Measurements from ENCODE around the gene OR52I1. TPM values are rescaled to one million over a fixed set of nuclear protein-coding genes. Genes with fewer than 3 reads are reported as not detected.

OR52I1 gene, protein sequence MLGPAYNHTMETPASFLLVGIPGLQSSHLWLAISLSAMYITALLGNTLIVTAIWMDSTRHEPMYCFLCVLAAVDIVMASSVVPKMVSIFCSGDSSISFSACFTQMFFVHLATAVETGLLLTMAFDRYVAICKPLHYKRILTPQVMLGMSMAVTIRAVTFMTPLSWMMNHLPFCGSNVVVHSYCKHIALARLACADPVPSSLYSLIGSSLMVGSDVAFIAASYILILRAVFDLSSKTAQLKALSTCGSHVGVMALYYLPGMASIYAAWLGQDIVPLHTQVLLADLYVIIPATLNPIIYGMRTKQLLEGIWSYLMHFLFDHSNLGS
- not detected in 2 replicates for total RNA-seq

DNA sequence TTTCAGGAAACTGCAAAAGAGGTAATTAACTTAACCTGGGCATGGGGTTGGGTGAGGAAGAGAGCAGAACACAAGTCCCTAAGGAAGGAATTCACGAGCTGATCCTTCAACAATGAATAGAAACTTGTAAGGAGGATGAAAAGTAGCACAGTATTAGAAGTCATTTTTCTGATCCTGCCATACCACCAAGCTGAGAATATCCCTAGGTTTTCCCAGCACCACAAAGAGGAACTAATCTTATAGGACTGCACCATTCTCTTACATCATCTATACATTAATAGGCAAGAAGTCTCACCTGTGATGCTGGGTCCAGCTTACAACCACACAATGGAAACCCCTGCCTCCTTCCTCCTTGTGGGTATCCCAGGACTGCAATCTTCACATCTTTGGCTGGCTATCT is at the start of gene OR52I1:
Gene OR52I1, plus strand, starts transcription at position 301 of the 400 bp plus-strand sequence. Its CDS starts 0 bp downstream, at position 301.

DNA sequence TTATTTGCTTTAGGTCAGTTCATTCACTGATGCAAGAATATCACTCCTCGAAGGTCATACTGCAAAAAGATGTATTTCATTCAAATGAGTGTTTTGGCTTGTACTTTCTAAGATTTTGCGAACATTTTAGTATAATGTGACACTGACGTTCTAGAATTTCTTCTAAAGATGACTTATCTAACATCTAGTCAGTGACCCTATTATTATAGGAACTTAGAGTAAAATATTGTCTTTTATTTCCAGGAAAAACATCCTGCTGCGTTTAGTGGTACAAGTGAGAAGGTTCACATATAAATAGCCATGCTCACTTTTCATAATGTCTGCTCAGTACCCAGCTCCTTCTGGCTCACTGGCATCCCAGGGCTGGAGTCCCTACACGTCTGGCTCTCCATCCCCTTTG is 48.9 kb upstream of the OR52I1 start, which contains the start of gene OR52M1:
Gene OR52M1, plus strand, starts transcription at position 301 of the 400 bp plus-strand sequence. Its CDS starts 0 bp downstream, at position 301.

DNA sequence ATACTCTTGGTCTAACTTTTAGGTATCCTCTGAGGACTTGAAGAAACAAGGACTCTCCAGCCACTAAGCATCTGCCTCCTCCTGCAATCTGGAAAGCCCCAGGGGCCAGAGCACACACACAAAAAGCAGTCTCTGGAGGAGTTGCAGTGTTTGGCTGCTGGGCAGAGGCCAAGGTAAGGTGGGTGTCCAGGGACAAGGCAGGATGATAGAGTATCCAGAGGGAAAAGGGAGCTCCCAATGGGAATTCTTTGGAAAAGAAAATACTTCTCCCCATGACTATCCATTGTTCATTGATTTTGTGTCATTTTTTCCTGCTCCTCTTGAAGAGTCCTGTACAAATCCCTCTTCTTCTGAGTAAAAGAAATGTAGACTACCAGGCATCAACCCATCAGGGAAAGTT is 12.4 kb upstream of the OR52I1 start, which contains the start of gene OR52I2:
Gene OR52I2, plus strand, starts transcription at position 301 of the 400 bp plus-strand sequence.

DNA sequence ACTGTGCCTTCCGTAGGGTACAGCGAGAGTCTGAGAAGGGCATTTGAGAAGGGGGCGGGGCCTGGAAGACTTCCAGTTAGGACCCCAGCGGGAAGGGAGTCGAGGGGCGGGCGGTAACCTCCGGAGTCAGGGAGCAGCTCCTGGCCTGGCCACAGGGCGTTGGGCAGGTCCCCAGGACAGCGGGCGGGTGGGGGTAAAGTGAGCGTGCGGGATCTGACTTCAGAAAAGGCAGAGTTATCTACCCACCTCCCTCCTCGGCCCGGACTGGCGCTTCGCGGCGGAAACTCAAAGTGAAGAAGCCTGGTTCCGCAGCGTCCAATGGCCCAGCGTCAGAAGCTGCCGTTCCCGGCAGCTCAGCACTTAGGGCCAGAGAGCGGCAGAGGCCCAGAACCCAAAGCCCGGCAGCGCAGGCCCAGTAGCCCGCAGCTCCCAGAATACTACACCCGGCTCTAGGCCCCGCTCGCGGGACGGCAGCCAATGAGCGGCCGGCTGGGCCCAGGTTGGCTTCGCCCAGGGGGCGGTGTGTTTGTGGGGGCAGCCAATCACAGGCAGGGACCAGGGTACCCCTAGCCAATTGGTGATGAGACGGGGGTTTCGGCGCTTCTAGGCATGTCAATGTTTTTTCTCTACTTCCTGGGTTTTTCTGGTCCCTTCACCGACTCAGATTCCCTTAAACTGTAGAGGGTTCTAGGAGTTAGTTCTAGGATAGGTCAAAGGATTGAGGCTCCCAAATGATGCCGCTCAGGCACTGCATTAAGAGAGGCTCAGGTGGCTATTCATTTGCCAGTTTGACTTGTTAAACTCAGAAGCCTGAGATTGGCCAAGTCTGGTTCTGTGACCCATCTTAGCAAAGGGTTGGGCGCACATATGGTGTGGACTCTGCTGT is 14.2 kb downstream of the OR52I1 start, which contains the start of gene TRIM68:
Gene TRIM68, minus strand, starts transcription at position 451 of the 886 bp plus-strand sequence. CDS start 2,727 bp downstream, outside the sequence.

DNA sequence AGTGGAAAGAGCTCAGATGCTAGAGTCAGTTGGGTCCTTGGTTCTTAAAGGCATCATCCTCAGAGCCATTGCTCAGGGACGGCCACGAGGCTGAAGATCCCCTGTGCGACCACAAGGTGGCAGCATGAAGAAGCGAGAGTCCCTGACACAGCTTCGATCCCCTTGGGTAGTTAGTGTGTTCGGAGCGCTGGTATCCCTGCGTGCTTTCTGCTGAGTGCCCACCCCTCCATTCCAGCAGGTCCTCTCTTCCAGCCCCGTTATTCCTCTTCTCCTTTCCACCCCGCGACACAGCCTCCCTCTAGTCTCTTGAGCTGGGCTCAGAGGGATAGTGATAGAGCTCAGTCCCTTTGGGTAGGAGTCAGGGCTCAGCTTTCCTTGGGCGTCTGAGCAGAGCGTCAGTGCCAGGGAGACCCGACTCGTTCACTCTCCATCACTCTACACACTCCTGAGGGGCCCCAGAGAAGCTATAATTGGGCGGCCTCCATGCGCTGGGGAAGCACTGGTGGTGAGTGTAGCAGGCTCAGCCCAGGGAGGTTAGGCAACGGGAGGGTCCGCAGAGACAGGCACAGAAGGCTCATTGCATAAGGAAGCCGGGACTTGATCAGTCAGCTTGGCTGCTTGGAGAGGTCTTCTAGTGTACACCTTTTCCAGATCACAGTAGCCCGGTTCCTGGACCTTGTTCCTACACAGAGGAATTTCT is 43.3 kb downstream of the OR52I1 start, which contains the start of gene OR51D1:
Gene OR51D1, plus strand, starts transcription at position 516 of the 700 bp plus-strand sequence. CDS start 2,314 bp downstream, outside the sequence.

DNA sequence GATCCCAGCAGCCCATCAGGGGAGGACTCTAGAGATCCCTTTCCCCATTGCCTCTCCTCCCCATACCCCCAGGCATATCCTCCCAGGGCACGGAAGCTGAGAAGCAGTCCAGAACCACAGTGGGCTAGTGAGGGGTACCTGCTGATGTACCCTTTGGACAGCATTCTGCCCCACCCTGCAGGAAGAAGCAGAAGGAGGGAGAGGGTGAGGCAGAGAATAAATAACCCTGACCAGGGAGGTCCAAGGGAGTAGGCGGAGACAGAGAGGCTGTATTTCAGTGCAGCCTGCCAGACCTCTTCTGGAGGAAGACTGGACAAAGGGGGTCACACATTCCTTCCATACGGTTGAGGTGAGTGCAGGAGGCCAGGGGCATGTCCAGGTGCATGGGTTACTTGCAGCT is 49.8 kb downstream of the OR52I1 start, which contains the start of gene OR51E1:
Gene OR51E1, plus strand, starts transcription at position 301 of the 400 bp plus-strand sequence. CDS start 8,545 bp downstream, outside the sequence.

Other genes with a start within 250 kb of the OR52I1 start
- gene OR52B4, start 225.7 kb upstream of the OR52I1 start, total RNA-seq = not detected in 2 replicates
- 16.7 and 21.3 TPM in 2 replicates for gene TRIM21, start 200.3 kb upstream of the OR52I1 start, total RNA-seq
- not detected in 2 replicates for gene OR52K2, start 144.7 kb upstream of the OR52I1 start, total RNA-seq
- not detected in 2 replicates for gene OR52K1, start 111.4 kb upstream of the OR52I1 start, total RNA-seq
- not detected in 2 replicates for gene OR52M1, start 48.8 kb upstream of the OR52I1 start, total RNA-seq
- gene OR52I2, start 12.3 kb upstream of the OR52I1 start, total RNA-seq = not detected in 2 replicates
- gene TRIM68, start 14.2 kb downstream of the OR52I1 start, total RNA-seq = 13.9 and 15.4 TPM in 2 replicates
- not detected in 2 replicates for gene OR51D1, start 43.4 kb downstream of the OR52I1 start, total RNA-seq
- gene OR51E1, start 49.9 kb downstream of the OR52I1 start, total RNA-seq = not detected in 2 replicates
- gene OR51E2, start 103.8 kb downstream of the OR52I1 start, total RNA-seq = not detected in 2 replicates
- not detected in 2 replicates for gene MMP26, start 110.7 kb downstream of the OR52I1 start, total RNA-seq
- not detected in 2 replicates for gene OR51F1, start 175.9 kb downstream of the OR52I1 start, total RNA-seq
- not detected in 2 replicates for gene OR52R1, start 210.3 kb downstream of the OR52I1 start, total RNA-seq
- gene OR51F2, start 227.3 kb downstream of the OR52I1 start, total RNA-seq = not detected in 2 replicates

Data from vein endothelial cell (primary cell).